LNCaP clone FGC (cell line): ENCODE results near the gene PMVK.

Source experiments
- DNase-seq: peaks from one replicate; pipeline ENCODE4 v3.0.0-alpha.2; 2011; ENCODE audit warnings: low read depth
- H3K4me3 ChIP-seq: 2 replicates; pipeline ENCODE4 v1.5.1; 2011; ENCODE audit warnings: mild to moderate bottlenecking, low read depth, low read length, control low read depth
- CTCF ChIP-seq: IDR thresholded peaks from 2 replicates; pipeline ENCODE4 v1.5.1; 2012; ENCODE audit warnings: mild to moderate bottlenecking; ENCODE audit not compliant: control insufficient read depth, insufficient read depth; ENCODE audit errors: extremely low read depth

PMVK gene

GRCh38 chr1:154964359-154964758, 27.8 kb upstream of the PMVK start:
- no peak for DNase-seq
- H3K4me3 ChIP-seq, result no peak overlapping the region
- TF ChIP-seq CTCF, result no peak

- no peak for TF ChIP-seq CTCF
- no peak for DNase-seq
- no peak overlapping the region for H3K4me3 ChIP-seq
These were observed 27.1 kb upstream of the PMVK start for GRCh38 chr1:154963643-154964042.

- DNase-seq, result no peak
- no peak for TF ChIP-seq CTCF
- peak overlapping the region; percentile 67 for H3K4me3 ChIP-seq
These were observed 26.3 kb upstream of the PMVK start for GRCh38 chr1:154962795-154963330.

GRCh38 chr1:154962156-154962749, 25.7 kb upstream of the PMVK start:
- no peak for DNase-seq

GRCh38 chr1:154961207-154962155, 25.0 kb upstream of the PMVK start, which contains the start of gene PYGO2:
TSS of gene PYGO2 (minus strand) at chr1:154961782. CDS start at chr1:154961576, 206 bp downstream.
- no peak for DNase-seq
- peak; percentile 60 for TF ChIP-seq CTCF
- peak within 1 kb of the TSS; percentile 67 for H3K4me3 ChIP-seq

More at GRCh38 chr1:154962156-154962749, 25.7 kb upstream of the PMVK start:
- peak overlapping the region; percentile 67 for H3K4me3 ChIP-seq
- TF ChIP-seq CTCF, result no peak

- peak overlapping the region; percentile 67 for H3K4me3 ChIP-seq
- TF ChIP-seq CTCF, result no peak
- DNase-seq, result no peak
These were observed 24.1 kb upstream of the PMVK start for GRCh38 chr1:154960446-154961136.
